A549 (cell line): ENCODE data around the gene PKN1. TPM values are rescaled to one million over a fixed set of nuclear protein-coding genes. Genes with fewer than 3 reads are reported as not detected.
"Not testable (repeated sequence)": the region's sequence is repeated elsewhere in the genome, so short reads cannot be mapped to it uniquely, and the experiment has no call there.

ENCODE experiments used
- ATAC-seq, 2 experiments: fragments of 200-7000 bp in 1 of 2; fragments of >200 bp in 1 of 2; cut with Nextera tagmentation in 1 of 2; cut with Tn5 transposase in 1 of 2; 3 replicates each; pipeline versions ENCODE4 v1.8.0 to v1.9.1; 2018 to 2020; ENCODE audit warnings: mild to moderate bottlenecking in 1 of 2, moderate library complexity in 1 of 2
- CTCF ChIA-PET: fragments of 300-600 bp; sonication (Branson Sonifier 250); formaldehyde crosslinking; extraction: SDS; loops from one replicate; lab custom pipeline; 2021; ENCODE audit warnings: antibody characterized with exemption, inconsistent platforms; lab: Yijun Ruan, JAX
- POLR2A ChIA-PET: fragments of 350-600 bp; formaldehyde crosslinking; extraction: SDS; loops from one replicate; lab custom pipeline; 2021; ENCODE audit warnings: antibody characterized with exemption, inconsistent platforms; lab: Yijun Ruan, JAX
- DNase-seq, 2 experiments: peaks; one replicate each; pipeline versions ENCODE4 v3.0.0 to v3.0.0-alpha.2; 2011 to 2016; ENCODE audit warnings: low read depth in 1 of 2, low spot score in 1 of 2
- FAIRE-seq: peaks from 2 replicates; lab custom pipeline; 2011; peaks lifted over from hg19 to GRCh38; lab: Jason Lieb, UNC
- H3K27ac ChIP-seq, 2 experiments: fragments of >200 bp; sonication (Bioruptor Twin); formaldehyde crosslinking; 3 replicates each; pipeline ENCODE4 v1.5.1; 2016 to 2017
- H3K4me1 ChIP-seq: fragments of >200 bp; sonication (Bioruptor Twin); formaldehyde crosslinking; 3 replicates; pipeline ENCODE4 v1.6.1; 2016
- H3K4me2 ChIP-seq: fragments of >200 bp; sonication (Bioruptor Twin); formaldehyde crosslinking; 3 replicates; pipeline ENCODE4 v1.6.1; 2016
- H3K4me3 ChIP-seq: fragments of >200 bp; sonication (Bioruptor Twin); formaldehyde crosslinking; 3 replicates; pipeline ENCODE4 v1.5.1; 2016
- H3K9me3 ChIP-seq: fragments of >200 bp; sonication (Bioruptor Twin); formaldehyde crosslinking; 3 replicates; pipeline ENCODE4 v1.6.1; 2016
- EHF ChIP-seq: fragments of 250-450 bp; sonication (Bioruptor Pico); IDR thresholded peaks from 2 replicates; pipeline ENCODE4 v1.5.0; 2020; ENCODE audit warnings: mild to moderate bottlenecking
- EHMT2 ChIP-seq: fragments of 200-600 bp; sonication (generic); IDR thresholded peaks from 2 replicates; pipeline ENCODE4 v1.6.1; 2016; ENCODE audit warnings: antibody characterized with exemption, low read depth, mild to moderate bottlenecking, moderate library complexity
- ELK1 ChIP-seq: fragments of 150-350 bp; IDR thresholded peaks from 2 replicates; pipeline ENCODE4 v1.6.1; 2014; ENCODE audit warnings: low read depth, mild to moderate bottlenecking, low read length
- EP300 ChIP-seq, 2 experiments: fragments of >200 bp; sonication (Bioruptor Twin); formaldehyde crosslinking; IDR thresholded peaks; 2 replicates in 1 of 2; 3 replicates in 1 of 2; pipeline ENCODE4 v1.6.1; 2016 to 2017
- HEYL ChIP-seq: fragments of 250-450 bp; sonication (Bioruptor Pico); IDR thresholded peaks from 2 replicates; pipeline ENCODE4 v1.8.0; 2021; ENCODE audit warnings: mild to moderate bottlenecking, moderate library complexity
- KDM5A ChIP-seq: fragments of 200-600 bp; sonication (generic); IDR thresholded peaks from 2 replicates; pipeline ENCODE4 v1.6.1; 2016; ENCODE audit warnings: antibody characterized with exemption, mild to moderate bottlenecking
- MAZ ChIP-seq: fragments of 150-350 bp; IDR thresholded peaks from 2 replicates; pipeline ENCODE4 v1.6.1; 2014; ENCODE audit warnings: antibody characterized with exemption, low read depth, low read length, borderline replicate concordance
- NFE2L2 ChIP-seq: fragments of 150-350 bp; conservative IDR thresholded peaks from 2 replicates; pipeline ENCODE4 v1.6.1; 2014; ENCODE audit warnings: low read length
- NR3C1 ChIP-seq: fragments of >200 bp; sonication (Bioruptor Twin); formaldehyde crosslinking; IDR thresholded peaks from 3 replicates; pipeline ENCODE4 v1.6.1; 2017
- POLR2AphosphoS2 ChIP-seq: conservative IDR thresholded peaks from 2 replicates; pipeline ENCODE4 v1.6.1; 2012; ENCODE audit warnings: low read length, improper control_type of control experiment, inconsistent platforms
- REST ChIP-seq: fragments of 200-600 bp; sonication (generic); IDR thresholded peaks from 2 replicates; pipeline ENCODE4 v1.6.1; 2016; ENCODE audit warnings: antibody characterized with exemption, mild to moderate bottlenecking, moderate library complexity
- RFX5 ChIP-seq: fragments of 450-650 bp; IDR thresholded peaks from 2 replicates; pipeline ENCODE4 v1.7.1; 2014; ENCODE audit warnings: antibody characterized with exemption, mild to moderate bottlenecking, moderate library complexity
- RNF2 ChIP-seq: fragments of 200-600 bp; sonication (generic); IDR thresholded peaks from 2 replicates; pipeline ENCODE4 v1.6.1; 2016; ENCODE audit warnings: low read depth, mild to moderate bottlenecking, antibody characterized with exemption, moderate library complexity, borderline replicate concordance
- SREBF2 ChIP-seq: fragments of 450-650 bp; IDR thresholded peaks from 2 replicates; pipeline ENCODE4 v1.6.1; 2014; ENCODE audit warnings: mild to moderate bottlenecking, moderate library complexity
- WGBS: methylation state at CpG from one replicate; pipeline ENCODE4 v1.1.6; 2017; ENCODE audit errors: missing lambda C conversion rate; 5-methylcytosine and 5-hydroxymethylcytosine counted together
- polyA plus RNA-seq, 4 experiments: library from polyadenylated mRNA; depleted of rRNA in 3 of 4; stranded (reverse); fragments of >200 nt; fragmentation: RNase III in 1 of 4; extraction: RNeasy Plus Mini Kit Qiagen cat#74134 plus additional on column Dnase treatment in 1 of 4; gene quantifications; 2 replicates in 3 of 4; 3 replicates in 1 of 4; pipeline ENCODE4 v1.2.3, GENCODE V29; 2011 to 2017
- TF ChIP-seq, protein P1 (sequence below): fragments of 250-450 bp; sonication (Bioruptor Pico); IDR thresholded peaks from 2 replicates; pipeline ENCODE4 v1.5.0; 2021; ENCODE audit warnings: mild to moderate bottlenecking, moderate library complexity, borderline replicate concordance
- TF ChIP-seq, protein P2 (sequence below): fragments of 250-450 bp; sonication (Bioruptor Pico); IDR thresholded peaks from 2 replicates; pipeline ENCODE4 v1.5.0; 2020; ENCODE audit warnings: low read depth, mild to moderate bottlenecking, moderate library complexity

PKN1 gene
- polyA plus RNA-seq, 2 of the 4 experiments (the other 2 are of a cell fraction), result 33.4 to 37.3 TPM

- Histone ChIP-seq H3K27ac (no peak overlapping the region), H3K9me3 (no peaks in the 10 kb centered on the region), H3K4me1 (no peaks in the 10 kb centered on the region), H3K4me2 (no peak overlapping the region), H3K4me3 (no peak overlapping the region)
- TF ChIP-seq MAZ, result no peak
- TF ChIP-seq, protein P1, sequence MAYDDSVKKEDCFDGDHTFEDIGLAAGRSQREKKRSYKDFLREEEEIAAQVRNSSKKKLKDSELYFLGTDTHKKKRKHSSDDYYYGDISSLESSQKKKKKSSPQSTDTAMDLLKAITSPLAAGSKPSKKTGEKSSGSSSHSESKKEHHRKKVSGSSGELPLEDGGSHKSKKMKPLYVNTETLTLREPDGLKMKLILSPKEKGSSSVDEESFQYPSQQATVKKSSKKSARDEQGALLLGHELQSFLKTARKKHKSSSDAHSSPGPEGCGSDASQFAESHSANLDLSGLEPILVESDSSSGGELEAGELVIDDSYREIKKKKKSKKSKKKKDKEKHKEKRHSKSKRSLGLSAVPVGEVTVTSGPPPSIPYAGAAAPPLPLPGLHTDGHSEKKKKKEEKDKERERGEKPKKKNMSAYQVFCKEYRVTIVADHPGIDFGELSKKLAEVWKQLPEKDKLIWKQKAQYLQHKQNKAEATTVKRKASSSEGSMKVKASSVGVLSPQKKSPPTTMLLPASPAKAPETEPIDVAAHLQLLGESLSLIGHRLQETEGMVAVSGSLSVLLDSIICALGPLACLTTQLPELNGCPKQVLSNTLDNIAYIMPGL (CRISPR knock-in tag), result no peak
- TF ChIP-seq, protein P2, sequence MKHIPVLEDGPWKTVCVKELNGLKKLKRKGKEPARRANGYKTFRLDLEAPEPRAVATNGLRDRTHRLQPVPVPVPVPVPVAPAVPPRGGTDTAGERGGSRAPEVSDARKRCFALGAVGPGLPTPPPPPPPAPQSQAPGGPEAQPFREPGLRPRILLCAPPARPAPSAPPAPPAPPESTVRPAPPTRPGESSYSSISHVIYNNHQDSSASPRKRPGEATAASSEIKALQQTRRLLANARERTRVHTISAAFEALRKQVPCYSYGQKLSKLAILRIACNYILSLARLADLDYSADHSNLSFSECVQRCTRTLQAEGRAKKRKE (CRISPR knock-in tag), result no peak
- TF ChIP-seq EHF (CRISPR knock-in tag), result no peak
- no peak for TF ChIP-seq SREBF2
- TF ChIP-seq EHMT2, result no peak
- no peak for TF ChIP-seq RFX5
- TF ChIP-seq RNF2, result no peak
- TF ChIP-seq REST, result no peak
- no peak for TF ChIP-seq POLR2AphosphoS2
- no peak for TF ChIP-seq EP300 (IDR thresholded peaks at IDR 0.05)
- no peak for TF ChIP-seq NFE2L2
- TF ChIP-seq NR3C1, result no peak
- no peak for TF ChIP-seq HEYL
- TF ChIP-seq ELK1, result no peak
- no peak for TF ChIP-seq KDM5A
- FAIRE-seq, result no peak
- ChIA-PET CTCF (interaction anchor here (0.8 to 1.5 kb wide), 2 partner anchors 36 to 266 kb away, joined by 3 read pairs; partner anchors contain the start of gene ASF1B), POLR2A (no interaction called here)
- ATAC-seq, result no peak
- DNase-seq, result peak in 1 of 2 experiments; percentile 53
- WGBS, result 81% methylated on average over 26 of the region's 26 CpGs
Observed at GRCh38 chr19:14402332-14403144, 30.6 kb upstream of the PKN1 start.

- H3K9me3 ChIP-seq, H3K4me2 ChIP-seq, ATAC-seq, DNase-seq, H3K27ac ChIP-seq, POLR2A ChIA-PET, FAIRE-seq, CTCF ChIA-PET, H3K4me1 ChIP-seq, H3K4me3 ChIP-seq: not testable (repeated sequence)
- WGBS, result 93% methylated on average over 15 of the region's 15 CpGs
Observed at GRCh38 chr19:14403145-14403930, 29.8 kb upstream of the PKN1 start.
